ENCODE results near the gene MBNL1.
A peak's percentile ranks its signal among the peaks of the same experiment; 100 is the strongest.
"Not testable (repeated sequence)": the region's sequence is repeated elsewhere in the genome, so short reads cannot be mapped to it uniquely, and the experiment has no call there.

Gene MBNL1

GRCh38 chr3:152382312-152383135, 113.8 kb downstream of the MBNL1 start:
- no peak for DNase-seq

GRCh38 chr3:152383136-152383606, 114.4 kb downstream of the MBNL1 start:
- no peak for DNase-seq

GRCh38 chr3:152384412-152384811, 115.7 kb downstream of the MBNL1 start:
- no peak for DNase-seq

- no peak for DNase-seq
These were observed 117.0 kb downstream of the MBNL1 start for GRCh38 chr3:152385761-152386160.

GRCh38 chr3:152386208-152386607, 117.5 kb downstream of the MBNL1 start:
- no peak for DNase-seq

- DNase-seq: no peak
These were observed 119.9 kb downstream of the MBNL1 start for GRCh38 chr3:152388631-152389030.

- no peak for DNase-seq
These were observed 120.7 kb downstream of the MBNL1 start for GRCh38 chr3:152389316-152389934.

GRCh38 chr3:152390647-152391046, 121.9 kb downstream of the MBNL1 start:
- DNase-seq: no peak

GRCh38 chr3:152391671-152392070, 122.9 kb downstream of the MBNL1 start:
- DNase-seq: no peak

GRCh38 chr3:152392272-152392880, 123.6 kb downstream of the MBNL1 start:
- DNase-seq: no peak

- no peak for DNase-seq
These were observed 125.5 kb downstream of the MBNL1 start for GRCh38 chr3:152394246-152394645.

- DNase-seq: no peak
These were observed 127.0 kb downstream of the MBNL1 start for GRCh38 chr3:152395764-152396163.

GRCh38 chr3:152396867-152397266, 128.1 kb downstream of the MBNL1 start:
- no peak for DNase-seq

GRCh38 chr3:152397348-152397747, 128.6 kb downstream of the MBNL1 start:
- not testable (repeated sequence) for DNase-seq

GRCh38 chr3:152398495-152398894, 129.8 kb downstream of the MBNL1 start:
- peak; percentile 29 for DNase-seq

GRCh38 chr3:152399374-152399773, 130.6 kb downstream of the MBNL1 start:
- DNase-seq: no peak

- no peak for DNase-seq
These were observed 132.2 kb downstream of the MBNL1 start for GRCh38 chr3:152400887-152401286.

GRCh38 chr3:152402695-152403451, 134.1 kb downstream of the MBNL1 start:
- DNase-seq: no peak

- DNase-seq: peak; percentile 19
These were observed 134.9 kb downstream of the MBNL1 start for GRCh38 chr3:152403632-152404066.

GRCh38 chr3:152404976-152405375, 136.2 kb downstream of the MBNL1 start:
- DNase-seq: no peak

GRCh38 chr3:152405915-152406802, 137.4 kb downstream of the MBNL1 start:
- no peak for DNase-seq

- no peak for DNase-seq
These were observed 144.5 kb downstream of the MBNL1 start for GRCh38 chr3:152413240-152413639.

All from NCI-H82 (cell line).